Measurements from ENCODE around the gene RPP40.

The RPP40 gene

DNA sequence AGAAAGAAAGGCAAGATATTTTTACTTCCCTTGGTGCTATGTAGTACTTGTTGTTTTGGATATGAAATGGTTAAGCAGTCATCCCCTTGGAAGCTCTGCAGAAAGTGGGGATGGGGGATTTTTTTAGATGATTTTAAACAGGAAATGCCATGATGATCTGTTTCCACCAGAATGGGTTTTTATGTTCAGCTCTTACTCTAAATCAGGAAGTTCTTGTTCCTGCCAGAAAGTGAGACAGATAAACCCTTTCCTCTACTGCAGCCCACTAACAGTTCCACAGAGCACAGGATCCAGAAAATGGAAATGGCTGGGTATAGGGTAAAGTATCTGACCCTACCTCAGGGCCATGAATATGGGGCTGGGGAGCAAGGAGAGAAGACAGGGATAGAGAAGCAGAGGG, 49.2 kb upstream of the RPP40 start:
- Histone ChIP-seq H3K27ac (ENCODE audit: extremely low read depth, low read depth, low read length) (no peak overlapping the region), H3K36me3 (ENCODE audit: control insufficient read depth in 2 of 2, insufficient read depth in 1 of 2, low read length in 2 of 2) (no peaks in the 10 kb centered on the region), H3K4me1 (ENCODE audit: control insufficient read depth, insufficient read depth, low read length) (no peaks in the 10 kb centered on the region), H3K9me3 (ENCODE audit: control insufficient read depth, insufficient read depth, low read depth, low read length) (no peaks in the 10 kb centered on the region), H3K4me3 (ENCODE audit: low read depth, low read length) (no peak overlapping the region)
- ChIA-PET POLR2A (no interaction called here), CTCF (interaction anchor here (1.1 to 2.1 kb wide), 3 partner anchors 23 to 418 kb away, joined by 3 to 7 read pairs (median 3); no protein-coding TSS in a partner anchor)
- TF ChIP-seq ZNF223 (tag by site-specific recombination; IDR thresholded peaks at IDR 0.05) = no peak
- TF ChIP-seq ZNF658 (tag by site-specific recombination; IDR thresholded peaks at IDR 0.05) = no peak
- TF ChIP-seq ZNF404 (tag by site-specific recombination; IDR thresholded peaks at IDR 0.05) = no peak
- no peak for TF ChIP-seq ZNF221 (tag by site-specific recombination; IDR thresholded peaks at IDR 0.05; ENCODE audit: borderline replicate concordance)
- no peak for TF ChIP-seq ZNF777 (tag by site-specific recombination; IDR thresholded peaks at IDR 0.05; ENCODE audit: borderline replicate concordance)

DNA sequence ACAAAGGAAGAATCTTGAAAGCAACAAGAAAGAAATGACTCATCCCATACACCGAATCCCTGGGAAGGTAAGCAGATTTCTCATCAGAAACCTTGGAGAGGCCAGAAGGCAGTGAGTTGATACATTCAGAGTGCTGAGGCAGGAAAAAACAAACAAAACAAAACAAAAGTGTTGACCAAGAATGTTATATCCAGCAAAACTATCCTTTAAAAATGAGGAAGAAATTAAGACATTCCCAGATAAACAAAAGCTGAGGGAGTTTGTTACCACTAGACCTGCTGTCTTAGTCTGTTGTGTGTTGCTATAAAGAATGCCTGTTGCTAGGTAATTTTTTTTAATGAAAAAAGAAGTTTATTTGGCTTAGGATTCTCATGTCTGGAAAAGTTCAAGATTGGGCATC, 47.6 kb upstream of the RPP40 start:
- TF ChIP-seq ZNF707 (tag by site-specific recombination; IDR thresholded peaks at IDR 0.05) = no peak
- TF ChIP-seq TRIM28 (IDR thresholded peaks at IDR 0.05; ENCODE audit: borderline replicate concordance, low read length) = peak; percentile 37; the same call in 1 of the 2 replicates
- peak; percentile 95 for TF ChIP-seq SETDB1 (IDR thresholded peaks at IDR 0.05; ENCODE audit: insufficient read length, low read length)
- POLR2A ChIA-PET = no interaction called here

DNA sequence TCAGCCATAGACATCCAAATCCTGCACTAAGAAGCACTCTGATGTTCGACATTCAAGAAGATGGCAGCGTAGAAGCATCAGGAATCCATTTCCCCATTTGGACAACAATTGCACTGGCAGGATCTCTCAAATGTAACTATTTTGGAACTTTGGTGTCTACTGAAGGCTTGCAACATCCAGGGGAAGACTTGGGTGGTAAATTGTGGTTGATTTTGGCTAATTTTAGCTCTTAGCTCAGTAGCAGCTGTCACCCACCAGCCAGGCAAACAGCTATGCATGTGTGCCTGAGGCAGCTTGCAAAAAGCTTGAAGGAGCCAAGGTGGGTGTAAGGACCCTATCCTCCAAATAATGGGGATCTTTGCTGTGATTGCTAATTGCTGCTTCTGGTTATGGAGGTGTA, 46.2 kb upstream of the RPP40 start:
- ChIA-PET POLR2A (no interaction called here), CTCF (no interaction called here)
- Histone ChIP-seq H3K4me3 (ENCODE audit: low read depth, low read length) (no peak overlapping the region), H3K27ac (ENCODE audit: extremely low read depth, low read depth, low read length) (no peak overlapping the region), H3K4me1 (ENCODE audit: control insufficient read depth, insufficient read depth, low read length) (no peaks in the 10 kb centered on the region), H3K36me3 (ENCODE audit: control insufficient read depth in 2 of 2, insufficient read depth in 1 of 2, low read length in 2 of 2) (no peaks in the 10 kb centered on the region), H3K9me3 (ENCODE audit: control insufficient read depth, insufficient read depth, low read depth, low read length) (no peaks in the 10 kb centered on the region)
- TF ChIP-seq ZNF785 (tag by site-specific recombination; IDR thresholded peaks at IDR 0.05) (no peak), ZNF843 (tag by site-specific recombination; IDR thresholded peaks at IDR 0.05) (no peak), ZBTB8A (tag by site-specific recombination; IDR thresholded peaks at IDR 0.05) (no peak), ZNF48 (tag by site-specific recombination; IDR thresholded peaks at IDR 0.05) (no peak), ZNF23 (tag by site-specific recombination; IDR thresholded peaks at IDR 0.05; ENCODE audit: borderline replicate concordance) (no peak), ZNF140 (tag by site-specific recombination; IDR thresholded peaks at IDR 0.05) (no peak), ZNF211 (tag by site-specific recombination; IDR thresholded peaks at IDR 0.05; ENCODE audit: low read depth) (no peak), ZNF394 (tag by site-specific recombination; IDR thresholded peaks at IDR 0.05; ENCODE audit: borderline replicate concordance) (no peak), ZNF654 (tag by site-specific recombination; IDR thresholded peaks at IDR 0.05; ENCODE audit: low read depth) (no peak), ZNF660 (tag by site-specific recombination; IDR thresholded peaks at IDR 0.05) (no peak), ZNF155 (tag by site-specific recombination; IDR thresholded peaks at IDR 0.05) (no peak), ZBTB48 (tag by site-specific recombination; IDR thresholded peaks at IDR 0.05) (no peak), ZFP37 (tag by site-specific recombination; IDR thresholded peaks at IDR 0.05) (no peak), SETDB1 (IDR thresholded peaks at IDR 0.05; ENCODE audit: insufficient read length, low read length) (no peak), ZBTB21 (tag by site-specific recombination; IDR thresholded peaks at IDR 0.05) (no peak)
- TF ChIP-seq, protein P1, sequence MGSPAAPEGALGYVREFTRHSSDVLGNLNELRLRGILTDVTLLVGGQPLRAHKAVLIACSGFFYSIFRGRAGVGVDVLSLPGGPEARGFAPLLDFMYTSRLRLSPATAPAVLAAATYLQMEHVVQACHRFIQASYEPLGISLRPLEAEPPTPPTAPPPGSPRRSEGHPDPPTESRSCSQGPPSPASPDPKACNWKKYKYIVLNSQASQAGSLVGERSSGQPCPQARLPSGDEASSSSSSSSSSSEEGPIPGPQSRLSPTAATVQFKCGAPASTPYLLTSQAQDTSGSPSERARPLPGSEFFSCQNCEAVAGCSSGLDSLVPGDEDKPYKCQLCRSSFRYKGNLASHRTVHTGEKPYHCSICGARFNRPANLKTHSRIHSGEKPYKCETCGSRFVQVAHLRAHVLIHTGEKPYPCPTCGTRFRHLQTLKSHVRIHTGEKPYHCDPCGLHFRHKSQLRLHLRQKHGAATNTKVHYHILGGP (tag by site-specific recombination; IDR thresholded peaks at IDR 0.05) = no peak
- TF ChIP-seq, protein P2, sequence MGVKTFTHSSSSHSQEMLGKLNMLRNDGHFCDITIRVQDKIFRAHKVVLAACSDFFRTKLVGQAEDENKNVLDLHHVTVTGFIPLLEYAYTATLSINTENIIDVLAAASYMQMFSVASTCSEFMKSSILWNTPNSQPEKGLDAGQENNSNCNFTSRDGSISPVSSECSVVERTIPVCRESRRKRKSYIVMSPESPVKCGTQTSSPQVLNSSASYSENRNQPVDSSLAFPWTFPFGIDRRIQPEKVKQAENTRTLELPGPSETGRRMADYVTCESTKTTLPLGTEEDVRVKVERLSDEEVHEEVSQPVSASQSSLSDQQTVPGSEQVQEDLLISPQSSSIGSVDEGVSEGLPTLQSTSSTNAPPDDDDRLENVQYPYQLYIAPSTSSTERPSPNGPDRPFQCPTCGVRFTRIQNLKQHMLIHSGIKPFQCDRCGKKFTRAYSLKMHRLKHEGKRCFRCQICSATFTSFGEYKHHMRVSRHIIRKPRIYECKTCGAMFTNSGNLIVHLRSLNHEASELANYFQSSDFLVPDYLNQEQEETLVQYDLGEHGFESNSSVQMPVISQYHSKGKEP (tag by site-specific recombination; IDR thresholded peaks at IDR 0.05) = no peak

More for the DNA sequence above, 47.6 kb upstream of the RPP40 start:
- no peaks in the 10 kb centered on the region for H3K4me1 ChIP-seq (ENCODE audit: control insufficient read depth, insufficient read depth, low read length)
- CTCF ChIA-PET = interaction anchor here (0.7 to 2.1 kb wide), 5 partner anchors 10 to 328 kb away, joined by 3 to 7 read pairs (median 3); no protein-coding TSS in a partner anchor
- H3K9me3 ChIP-seq (ENCODE audit: control insufficient read depth, insufficient read depth, low read depth, low read length) = no peaks in the 10 kb centered on the region
- no peak overlapping the region for H3K4me3 ChIP-seq (ENCODE audit: low read depth, low read length)
- no peaks in the 10 kb centered on the region for H3K36me3 ChIP-seq (ENCODE audit: control insufficient read depth in 2 of 2, insufficient read depth in 1 of 2, low read length in 2 of 2)
- H3K27ac ChIP-seq (ENCODE audit: extremely low read depth, low read depth, low read length) = no peak overlapping the region
